CD1c-positive myeloid dendritic cell (primary cell): ENCODE measurements around the gene ITGB2.

Experiments used
- DNase-seq: peaks from one replicate; pipeline ENCODE4 v3.0.0-alpha.2; 2016; ENCODE audit errors: extremely low spot score

ITGB2 gene

GRCh38 chr21:44846485-44847260, 74.0 kb downstream of the ITGB2 start:
- peak; percentile 90 for DNase-seq

DNA sequence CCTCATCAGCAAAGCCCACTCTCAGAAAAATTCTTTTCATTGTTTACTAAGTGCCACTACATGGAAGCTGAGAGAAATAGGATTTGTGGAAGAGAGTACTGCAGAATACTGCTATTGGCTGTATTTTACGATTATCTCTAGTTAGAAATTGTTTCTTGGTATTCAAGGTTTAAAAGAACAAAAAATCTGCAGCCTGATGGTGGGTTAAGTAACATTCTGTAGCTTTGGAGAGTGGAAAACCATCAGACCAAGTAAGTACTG, 74.5 kb downstream of the ITGB2 start:
- no peak for DNase-seq

DNA sequence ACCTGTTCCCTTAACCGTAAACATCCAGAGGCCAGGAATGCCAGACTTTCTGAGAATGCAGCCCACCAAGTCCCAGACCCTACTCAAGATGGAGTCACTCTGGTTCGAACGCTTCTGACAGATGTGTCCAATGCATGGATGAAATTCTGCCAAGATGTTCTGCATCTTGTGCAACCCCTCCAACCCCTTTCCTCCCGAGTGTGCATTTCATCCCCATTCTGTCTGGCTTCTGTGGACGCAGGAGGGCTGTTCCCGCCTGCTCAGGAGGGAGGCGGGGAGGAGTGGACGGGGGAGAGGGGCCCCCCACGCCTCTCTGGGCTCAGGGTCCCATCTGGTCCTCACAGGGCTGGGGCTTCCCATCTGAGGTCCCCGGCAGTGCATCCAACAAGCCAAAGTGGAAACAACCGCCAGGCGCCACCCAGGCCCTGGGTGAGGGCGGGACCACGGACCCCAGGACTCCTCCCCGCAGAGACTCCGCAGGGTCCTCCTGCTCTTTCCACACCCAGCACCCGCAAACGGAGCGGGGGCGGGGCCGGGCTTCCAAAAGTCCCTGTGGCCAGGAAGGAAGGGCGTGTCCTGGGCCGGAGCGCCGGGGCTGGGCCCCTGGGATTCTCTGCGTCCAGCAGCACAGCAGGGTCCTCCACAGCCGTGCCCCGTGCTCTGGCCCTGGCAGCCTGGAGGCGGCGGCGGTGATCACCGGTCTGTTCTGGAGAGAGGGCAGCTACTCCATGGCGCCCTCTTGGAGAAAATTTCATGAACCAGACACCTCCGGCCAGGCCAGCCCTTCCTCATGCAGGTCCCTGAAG, 75.1 kb downstream of the ITGB2 start:
- DNase-seq = peak; percentile 74

- DNase-seq = no peak
Observed at GRCh38 chr21:44844256-44844655, 76.4 kb downstream of the ITGB2 start.

DNA sequence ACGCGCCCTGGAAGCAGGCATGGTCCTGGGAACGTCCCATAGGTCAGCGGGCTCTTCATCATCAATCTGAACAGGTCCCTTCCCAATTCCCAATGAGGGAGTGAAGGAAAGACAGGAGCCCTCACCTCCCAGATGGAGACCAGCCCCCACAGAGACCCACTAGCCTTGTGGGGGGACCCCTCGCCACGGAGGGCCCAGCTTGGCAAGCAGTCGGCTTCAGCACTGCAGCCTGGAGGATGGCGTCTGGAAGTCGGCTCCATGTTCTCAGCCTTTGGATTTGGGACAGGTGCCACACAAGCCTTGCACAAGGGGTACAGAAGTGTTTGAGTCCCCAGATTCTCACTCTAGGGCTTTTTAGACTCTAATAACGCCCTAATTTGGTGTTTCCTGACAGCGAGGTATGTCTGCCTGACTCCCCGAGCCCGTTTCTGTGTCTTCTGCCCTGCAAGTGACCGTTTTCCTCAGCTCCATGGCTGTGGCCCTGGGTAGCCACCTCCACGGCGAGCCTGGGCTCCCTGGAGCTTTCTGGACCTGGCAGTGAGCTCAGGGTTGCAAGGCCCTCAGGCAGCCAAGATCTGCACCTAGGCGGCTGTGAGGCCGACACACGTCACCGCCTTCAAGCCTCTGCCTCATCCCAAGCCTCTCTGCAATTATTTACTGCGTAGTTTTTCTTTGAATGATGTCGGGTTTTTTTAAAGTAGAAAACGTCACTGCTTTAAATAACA, 77.8 kb downstream of the ITGB2 start:
- no peak for DNase-seq

- DNase-seq = no peak
Observed at GRCh38 chr21:44842087-44842486, 78.6 kb downstream of the ITGB2 start.

GRCh38 chr21:44840771-44841170, 79.9 kb downstream of the ITGB2 start:
- DNase-seq = no peak

DNA sequence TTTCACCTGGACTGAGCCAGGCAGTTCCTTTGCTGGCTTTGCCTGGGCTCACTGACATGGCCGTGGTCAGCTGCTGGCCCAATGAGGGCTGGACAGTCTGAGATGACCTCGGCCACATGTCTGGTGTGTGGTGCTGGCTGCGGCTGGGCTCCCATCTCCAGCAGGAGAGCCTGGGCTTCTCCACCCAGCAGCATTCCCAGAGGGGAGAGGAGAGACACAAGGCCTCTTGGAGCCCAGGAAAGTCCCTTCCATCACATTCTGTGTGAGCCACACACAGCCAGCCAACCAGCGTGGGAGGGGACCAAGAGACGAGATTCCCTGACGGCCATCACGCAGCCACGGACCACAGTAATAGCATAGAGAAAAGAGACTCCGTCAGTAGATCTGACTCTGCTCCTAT, 81.7 kb downstream of the ITGB2 start:
- DNase-seq = no peak

DNA sequence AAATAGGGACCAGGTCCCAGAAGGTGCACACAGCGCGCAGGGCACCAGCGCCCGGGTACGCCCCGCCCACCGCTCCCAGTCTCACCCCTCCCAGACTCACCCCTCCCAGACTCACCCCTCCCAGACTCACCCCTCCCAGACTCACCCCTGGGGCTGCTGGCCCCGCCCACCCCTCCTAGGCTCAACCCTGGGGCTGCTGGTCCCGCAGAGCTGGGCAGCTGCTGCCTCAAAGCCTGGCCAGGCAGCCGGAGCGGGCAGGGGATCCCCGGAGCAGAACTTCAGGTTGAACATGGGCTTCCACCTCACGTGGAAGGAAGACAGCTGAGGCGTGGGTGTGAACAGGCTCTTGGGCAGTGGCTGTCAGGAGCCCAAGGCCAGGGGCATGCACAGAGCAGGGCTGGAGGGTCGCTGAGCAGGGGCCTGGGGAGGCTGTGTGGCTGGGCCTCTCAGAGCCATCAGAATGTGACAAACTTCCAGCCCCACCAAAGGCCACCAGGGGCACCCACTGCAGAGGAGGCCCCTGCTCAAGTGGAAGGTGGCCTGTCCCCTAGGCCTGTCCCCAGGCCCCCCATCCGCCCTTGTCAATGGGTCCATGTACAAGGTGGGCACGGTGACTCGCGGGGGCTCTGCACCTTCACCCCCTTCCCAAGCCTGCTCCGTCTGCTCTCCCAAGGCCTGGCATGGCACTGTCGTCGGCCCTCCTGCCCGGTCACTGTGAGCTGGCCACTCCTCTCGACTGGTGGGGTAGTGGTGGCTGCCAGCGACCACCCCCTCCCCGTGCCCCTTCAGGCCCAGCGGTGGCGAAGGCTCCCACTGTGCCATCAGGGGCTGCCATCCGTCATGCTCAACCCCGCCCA, 82.4 kb downstream of the ITGB2 start:
- DNase-seq = no peak

DNA sequence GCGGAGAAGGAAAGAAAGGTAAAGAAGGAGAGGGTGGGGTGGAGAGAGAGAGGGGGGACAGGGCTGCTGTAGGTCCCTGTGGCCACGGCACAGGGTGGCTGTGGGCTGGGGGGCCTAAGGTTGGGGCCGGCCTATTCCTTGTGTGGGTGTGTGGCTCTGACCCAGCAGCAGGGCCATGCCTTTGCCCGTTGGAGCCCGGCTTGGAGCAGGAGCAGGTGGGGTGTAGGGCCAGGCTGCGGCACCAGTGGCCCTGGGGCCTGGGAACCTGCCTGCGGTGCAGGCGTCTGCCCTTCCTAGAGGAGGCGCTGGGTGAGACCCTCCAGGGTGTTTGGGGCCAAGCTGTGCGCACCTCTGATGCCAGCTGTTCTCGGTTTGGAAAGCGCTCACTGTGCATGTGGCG, 83.2 kb downstream of the ITGB2 start:
- no peak for DNase-seq

DNA sequence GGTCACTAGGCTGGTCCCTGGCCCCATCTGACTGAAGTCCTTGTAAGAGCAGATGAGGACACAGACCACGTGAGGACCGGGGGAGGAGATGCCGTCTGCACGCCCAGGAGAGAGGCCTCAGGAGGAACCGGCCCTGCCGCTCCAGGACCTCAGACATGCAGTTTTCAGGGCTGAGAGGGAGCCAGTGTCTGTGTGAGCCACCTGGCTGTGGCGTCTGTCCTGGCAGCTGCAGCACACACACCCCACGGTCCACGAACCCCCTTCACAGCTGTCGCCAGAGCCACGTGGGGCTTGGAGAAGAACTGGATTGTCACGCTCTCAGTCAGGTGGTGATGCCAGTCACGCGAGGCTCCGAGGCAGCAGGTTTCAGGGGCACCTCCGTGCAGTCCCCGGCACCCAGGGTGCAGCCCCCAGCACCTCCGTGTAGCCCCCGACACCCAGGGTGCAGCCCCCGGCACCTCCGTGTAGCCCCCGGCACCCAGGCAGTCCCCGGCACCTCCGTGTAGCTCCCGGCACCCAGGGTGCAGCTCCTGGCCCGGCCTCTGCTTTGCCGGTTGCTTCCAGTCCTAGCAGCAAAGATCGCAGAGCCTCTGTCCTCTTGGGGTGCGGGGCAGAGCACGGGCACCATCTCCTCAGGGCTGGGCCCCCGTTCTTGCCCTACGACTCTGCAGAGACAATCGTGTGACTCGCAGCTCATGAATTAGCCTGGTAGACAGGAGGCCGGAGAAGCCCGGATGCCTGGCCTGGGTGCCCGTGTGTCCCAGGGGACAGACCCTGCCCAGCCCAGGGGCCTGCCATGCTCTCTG, 83.8 kb downstream of the ITGB2 start:
- peak; percentile 38 for DNase-seq

GRCh38 chr21:44836349-44836665, 84.4 kb downstream of the ITGB2 start:
- no peak for DNase-seq
